ENCODE results near the gene TSKS.

DNA sequence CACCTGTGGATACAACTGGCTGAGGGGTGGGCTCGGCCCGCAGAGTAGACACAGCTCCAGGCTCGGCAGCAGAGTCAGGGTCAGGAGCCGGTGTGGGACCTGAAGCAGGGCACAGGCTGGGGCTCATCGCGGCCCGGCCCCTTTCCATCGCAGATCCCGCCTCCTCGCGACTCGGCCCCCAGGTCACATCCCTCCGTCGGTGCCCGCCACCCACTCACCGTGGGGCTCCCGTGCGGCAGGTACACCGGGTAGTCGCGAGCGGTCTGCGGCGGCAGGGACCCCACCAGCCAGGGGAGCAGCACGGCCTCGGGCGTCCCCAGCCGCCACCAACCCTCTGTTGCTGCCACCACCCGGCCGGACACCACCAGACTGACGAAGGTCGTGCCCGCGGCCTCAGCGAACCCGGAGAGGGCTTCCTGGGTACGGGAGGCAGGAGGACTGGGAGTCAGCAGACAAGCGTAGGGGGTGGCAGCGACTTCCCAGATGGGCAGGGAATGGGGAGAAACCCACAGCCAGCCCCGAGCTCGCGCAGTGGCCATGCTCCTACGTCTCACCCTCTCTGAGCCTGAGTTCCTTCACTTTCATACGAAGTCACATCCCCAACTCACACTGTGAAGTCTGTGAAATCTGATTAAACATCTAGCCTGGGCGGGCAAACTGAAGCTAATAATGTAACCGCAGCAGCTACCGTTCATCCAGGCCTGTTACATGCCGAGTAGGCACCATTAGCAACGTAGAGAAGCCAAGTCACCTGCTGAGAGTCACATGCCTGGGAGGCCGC, 46.2 kb upstream of the TSKS start:
- peak in 2 of 4 experiments; percentile 7 to 36 for TF ChIP-seq CTCF (IDR thresholded peaks at IDR 0.05)
- TF ChIP-seq EP300 (IDR thresholded peaks at IDR 0.05) = no peak
